ENCODE measurements around the gene PRKG1.
"Not testable (repeated sequence)": the region's sequence is repeated elsewhere in the genome, so short reads cannot be mapped to it uniquely, and the experiment has no call there.

PRKG1 gene

GRCh38 chr10:51445588-51445987 is 371.3 kb downstream of the PRKG1 start:
- DNase-seq, result no peak

GRCh38 chr10:51447119-51447518 is 372.8 kb downstream of the PRKG1 start:
- DNase-seq, result no peak

GRCh38 chr10:51455762-51456161 is 381.5 kb downstream of the PRKG1 start:
- DNase-seq, result not testable (repeated sequence)

DNA sequence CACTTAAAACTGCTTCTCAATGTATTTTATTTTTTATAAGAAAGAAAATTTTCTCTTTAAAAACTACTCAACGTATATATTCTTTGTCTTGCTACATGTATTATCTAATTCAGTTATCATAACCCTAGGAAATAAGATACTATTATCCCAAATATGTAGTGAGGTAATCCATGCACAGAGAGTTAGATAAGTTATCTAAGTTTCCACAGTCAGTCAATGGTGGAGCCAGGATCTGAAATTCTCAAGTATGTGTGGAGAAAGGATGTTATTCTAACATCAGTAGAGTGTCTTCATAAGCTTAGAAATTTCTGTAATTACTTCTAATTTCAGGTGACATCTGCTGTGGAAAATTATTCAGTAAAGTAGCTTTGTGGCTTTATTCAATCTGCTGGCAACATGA is 385.2 kb downstream of the PRKG1 start:
- DNase-seq, result no peak

- DNase-seq, result no peak
These were observed 387.9 kb downstream of the PRKG1 start for GRCh38 chr10:51462076-51462779.

DNA sequence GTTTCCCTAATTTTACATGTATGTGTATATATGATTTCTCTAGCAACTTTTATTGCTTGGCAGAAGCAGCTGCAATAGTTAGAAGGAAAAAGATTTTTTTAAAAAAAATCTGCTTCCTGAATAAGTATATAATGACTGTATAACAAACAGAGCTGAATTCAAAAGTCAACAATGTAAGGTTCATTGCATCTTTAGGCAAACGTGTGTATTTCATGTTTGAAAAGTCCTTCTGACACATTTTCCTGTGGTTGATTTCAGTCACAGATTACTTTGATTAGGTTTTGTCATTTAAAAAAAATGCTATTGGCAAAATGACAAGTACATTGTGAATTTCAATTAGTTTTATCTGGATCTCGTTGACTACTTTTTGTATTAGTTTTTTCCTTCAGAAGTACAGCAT is 394.1 kb downstream of the PRKG1 start:
- no peak for DNase-seq

- no peak for DNase-seq
These were observed 395.4 kb downstream of the PRKG1 start for GRCh38 chr10:51469686-51470085.

GRCh38 chr10:51471271-51471670 is 397.0 kb downstream of the PRKG1 start:
- DNase-seq, result no peak

GRCh38 chr10:51472154-51472553 is 397.9 kb downstream of the PRKG1 start:
- no peak for DNase-seq

GRCh38 chr10:51479711-51480110 is 405.4 kb downstream of the PRKG1 start:
- no peak for DNase-seq

- no peak for DNase-seq
These were observed 411.4 kb downstream of the PRKG1 start for GRCh38 chr10:51485668-51486067.

GRCh38 chr10:51487576-51487975 is 413.3 kb downstream of the PRKG1 start:
- DNase-seq, result no peak

DNA sequence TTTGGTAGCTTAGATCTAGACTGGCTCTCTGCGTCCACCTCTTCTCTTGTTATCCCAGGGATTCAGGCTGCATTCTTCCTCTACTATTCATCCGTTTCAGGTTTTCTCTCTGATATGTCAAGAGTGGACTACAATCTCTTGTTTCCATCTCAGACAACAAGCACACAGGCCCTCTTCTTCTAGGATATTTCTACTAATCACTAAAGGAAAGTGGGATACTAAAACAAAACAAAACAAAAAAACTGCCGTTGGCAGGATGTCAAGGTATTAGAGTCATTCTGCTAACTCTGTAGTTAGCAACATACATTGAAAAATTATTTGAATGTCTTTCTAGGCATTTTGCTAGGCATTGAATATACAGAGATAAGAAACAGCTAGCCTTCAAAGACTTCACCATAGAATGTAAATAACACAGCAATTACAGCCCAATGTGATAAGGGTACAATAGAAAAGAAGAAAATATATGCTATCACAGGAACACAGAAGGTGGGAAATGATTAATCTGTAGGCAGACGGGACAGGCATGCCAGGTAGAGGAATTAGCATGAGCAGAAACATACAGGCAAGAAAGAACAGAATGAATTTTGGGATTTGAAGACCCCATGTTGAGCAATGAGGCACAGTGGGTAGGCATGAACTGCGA is 414.6 kb downstream of the PRKG1 start:
- no peak for DNase-seq

DNA sequence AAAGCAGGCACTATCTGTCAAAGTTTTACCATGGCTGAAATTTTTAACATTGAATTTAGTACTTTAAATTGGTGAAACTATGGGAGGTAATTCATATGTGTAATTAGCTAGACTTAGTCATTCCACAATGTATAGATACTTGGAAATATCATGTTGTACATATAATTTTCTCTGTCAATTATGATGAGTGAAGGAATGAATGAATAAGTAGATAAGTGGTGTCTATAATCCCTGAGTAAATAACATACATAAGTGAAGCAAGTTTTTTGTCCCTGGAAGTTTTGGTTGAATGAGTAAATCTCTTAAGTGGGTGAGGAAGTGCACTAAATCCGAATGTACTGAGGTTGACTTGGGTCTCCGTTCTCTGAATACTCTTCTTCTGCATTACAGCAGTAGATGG is 424.1 kb downstream of the PRKG1 start:
- no peak for DNase-seq

DNA sequence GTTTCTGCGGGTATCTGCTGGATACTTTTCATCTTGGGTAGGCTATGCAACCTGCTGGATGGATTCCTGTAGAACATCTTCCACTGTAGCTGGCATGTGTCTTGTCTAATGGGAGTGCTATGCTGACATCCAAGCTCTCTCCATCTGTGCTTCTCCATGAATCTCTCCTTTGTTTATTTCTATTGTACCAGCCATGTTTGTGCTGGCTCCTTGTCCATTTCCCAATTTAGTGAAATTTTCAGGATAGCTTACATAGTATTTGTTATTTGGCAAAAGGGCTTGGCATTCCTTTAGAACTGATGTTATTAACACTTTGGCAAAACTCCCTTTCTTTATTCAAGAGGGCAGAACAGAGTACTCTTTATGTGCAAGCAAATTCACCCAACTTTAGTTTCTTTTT is 427.1 kb downstream of the PRKG1 start:
- DNase-seq, result no peak

- DNase-seq, result no peak
These were observed 427.8 kb downstream of the PRKG1 start for GRCh38 chr10:51502124-51502523.

GRCh38 chr10:51503378-51503777 is 429.1 kb downstream of the PRKG1 start:
- DNase-seq, result no peak

- no peak for DNase-seq
These were observed 433.2 kb downstream of the PRKG1 start for GRCh38 chr10:51507476-51507875.

DNA sequence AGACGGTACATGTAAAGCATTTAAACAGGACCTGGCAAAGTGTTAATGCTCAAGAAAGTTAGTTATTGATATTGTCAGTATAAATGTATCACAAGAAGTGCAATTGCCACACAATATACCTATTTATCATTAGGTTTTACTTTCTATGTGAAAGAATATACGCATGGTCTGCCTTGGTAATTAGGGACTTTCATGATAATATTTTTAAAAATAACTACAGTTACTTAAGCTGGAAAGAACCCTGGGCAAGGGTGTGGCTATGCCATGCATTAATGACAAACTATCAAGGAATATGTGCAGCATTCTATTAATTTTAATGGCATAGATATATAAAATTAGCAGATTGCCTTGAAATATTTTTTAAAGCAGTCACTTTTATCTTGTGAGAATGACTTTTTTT is 433.9 kb downstream of the PRKG1 start:
- DNase-seq, result no peak

DNA sequence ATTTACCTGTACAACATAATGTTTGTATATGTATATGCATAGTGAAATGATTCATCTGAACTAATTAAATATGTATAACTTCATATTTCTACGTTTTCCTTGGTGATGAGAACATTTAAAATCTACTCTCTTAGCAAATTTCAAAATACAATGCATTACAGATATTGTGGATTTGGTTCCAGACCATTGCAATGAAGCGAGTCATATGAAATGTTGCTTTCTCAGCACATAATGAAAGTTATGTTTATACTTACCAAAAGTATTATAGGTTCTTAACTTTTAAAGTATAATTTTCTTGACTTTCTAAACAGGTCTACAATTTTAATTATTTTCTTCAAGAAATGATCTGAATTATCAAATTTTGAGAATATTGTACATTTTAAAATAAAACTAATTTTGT is 435.9 kb downstream of the PRKG1 start:
- no peak for DNase-seq

GRCh38 chr10:51521605-51522004 is 447.3 kb downstream of the PRKG1 start:
- DNase-seq, result no peak

DNA sequence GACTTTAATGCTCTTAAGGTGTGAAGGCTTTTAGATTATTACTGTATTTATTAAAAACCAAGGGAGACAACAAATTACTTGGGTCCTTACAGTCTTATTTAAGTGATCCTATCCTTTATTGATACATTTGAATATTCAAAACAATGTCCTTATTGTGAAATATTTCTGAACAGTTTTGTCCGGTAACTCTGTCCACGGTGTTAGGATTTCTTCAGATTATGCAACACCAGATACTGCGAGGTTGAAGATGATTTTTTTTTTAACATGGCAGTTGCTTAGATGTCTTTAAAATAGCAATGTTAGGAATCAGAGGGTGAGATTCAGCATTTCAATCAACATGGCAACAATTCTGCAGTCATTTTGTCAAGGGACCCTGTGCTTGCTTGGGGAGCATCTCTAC is 448.6 kb downstream of the PRKG1 start:
- DNase-seq, result no peak

DNA sequence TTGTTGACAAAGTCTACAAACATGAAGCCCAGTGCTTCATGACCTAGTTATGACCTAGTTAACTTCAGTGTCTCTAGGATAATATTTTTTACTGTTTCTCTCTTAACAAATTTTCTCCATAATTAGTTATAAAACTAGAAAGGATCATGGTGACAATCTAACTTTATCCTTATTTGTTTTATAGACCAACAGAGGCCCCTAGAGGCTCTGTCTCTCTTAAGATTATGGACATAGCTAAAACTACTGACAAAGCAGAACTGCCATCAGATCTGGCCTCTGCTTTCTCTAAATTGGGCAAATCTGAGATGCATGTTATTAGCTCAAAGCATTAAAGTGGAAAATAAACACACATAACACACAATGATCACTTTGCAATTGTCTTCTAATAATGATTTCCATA is 449.2 kb downstream of the PRKG1 start:
- DNase-seq, result no peak

GRCh38 chr10:51524041-51524440 is 449.8 kb downstream of the PRKG1 start:
- DNase-seq, result no peak

Measured in stimulated activated CD4-positive, alpha-beta T cell treated with anti-CD3 and anti-CD28 coated beads, Interleukin-15, amount 100 ng/mL, for 24 hours (primary cell).